Loucy (cell line): ENCODE measurements around the gene TCEANC.

Experiments used
- H2AFZ ChIP-seq: fragments of 200-600 bp; sonication (generic); 2 replicates; pipeline ENCODE4 v1.6.0; 2016; ENCODE audit warnings: antibody characterized with exemption, mild to moderate bottlenecking, low read length, moderate library complexity
- H3F3A ChIP-seq: fragments of 200-600 bp; 2 replicates; pipeline ENCODE4 v1.6.0; 2016; ENCODE audit warnings: antibody characterized with exemption, low read depth, mild to moderate bottlenecking
- H3K27me3 ChIP-seq: fragments of 200-600 bp; sonication (generic); 2 replicates; pipeline ENCODE4 v1.6.1; 2014; ENCODE audit warnings: low read length, mild to moderate bottlenecking; ENCODE audit not compliant: insufficient read depth, poor library complexity, severe bottlenecking
- H3K36me3 ChIP-seq: fragments of 200-600 bp; sonication (generic); 2 replicates; pipeline ENCODE4 v1.6.1; 2016; ENCODE audit warnings: low read length; ENCODE audit not compliant: insufficient read depth
- H3K4me1 ChIP-seq: fragments of 200-600 bp; sonication (generic); 2 replicates; pipeline ENCODE4 v1.5.1; 2014; ENCODE audit warnings: low read length, mild to moderate bottlenecking; ENCODE audit not compliant: insufficient read depth, poor library complexity, severe bottlenecking
- H3K4me2 ChIP-seq: fragments of 200-600 bp; sonication (generic); 2 replicates; pipeline ENCODE4 v1.6.0; 2014; ENCODE audit warnings: antibody characterized with exemption, low read length, low read depth, mild to moderate bottlenecking; ENCODE audit not compliant: poor library complexity, severe bottlenecking
- H3K4me3 ChIP-seq: fragments of 200-600 bp; sonication (generic); 2 replicates; pipeline ENCODE4 v1.5.1; 2014; ENCODE audit warnings: low read length, mild to moderate bottlenecking, mixed read lengths; ENCODE audit not compliant: poor library complexity, severe bottlenecking
- H3K79me2 ChIP-seq: fragments of 200-600 bp; sonication (generic); 2 replicates; pipeline ENCODE4 v1.6.1; 2014; ENCODE audit warnings: low read length; ENCODE audit not compliant: insufficient read depth
- H3K9ac ChIP-seq: fragments of 200-600 bp; sonication (generic); 2 replicates; pipeline ENCODE4 v1.6.0; 2014; ENCODE audit warnings: mild to moderate bottlenecking, low read depth, low read length, moderate library complexity; ENCODE audit not compliant: poor library complexity, severe bottlenecking
- H3K9me2 ChIP-seq: fragments of 200-600 bp; sonication (generic); replicated peaks from 2 replicates; pipeline ENCODE4 v1.6.1; 2016; ENCODE audit warnings: low read depth, low read length, mixed read lengths
- H3K9me3 ChIP-seq: fragments of 200-600 bp; sonication (generic); 2 replicates; pipeline ENCODE4 v1.6.1; 2014; ENCODE audit warnings: mild to moderate bottlenecking, antibody characterized with exemption, low read length, low read depth; ENCODE audit not compliant: insufficient read depth
- H4K20me1 ChIP-seq: fragments of 200-600 bp; sonication (generic); 2 replicates; pipeline ENCODE4 v1.6.0; 2014; ENCODE audit warnings: antibody characterized with exemption, low read length, mild to moderate bottlenecking; ENCODE audit not compliant: insufficient read depth, poor library complexity, severe bottlenecking
- CTCF ChIP-seq: fragments of 200-600 bp; sonication (generic); conservative IDR thresholded peaks from 2 replicates; pipeline ENCODE4 v1.5.1; 2014; ENCODE audit warnings: mild to moderate bottlenecking, antibody characterized with exemption, low read length
- EZH2phosphoT487 ChIP-seq: fragments of 200-600 bp; IDR thresholded peaks from 2 replicates; pipeline ENCODE4 v1.6.1; 2018; ENCODE audit warnings: antibody characterized with exemption, mild to moderate bottlenecking, moderate library complexity, borderline replicate concordance

Gene TCEANC

GRCh38 chrX:13652850-13653693 lies at the start of gene TCEANC:
TSS of gene TCEANC (plus strand) at chrX:13653141. CDS start at chrX:13662509, 9,368 bp downstream.
- H3K9ac ChIP-seq: peak within 1 kb of the TSS; percentile 92
- H3K79me2 ChIP-seq: peaks cover 11% of the 10 kb centered on the region
- peak within 1 kb of the TSS; percentile 60 for H2AFZ ChIP-seq
- H3K9me3 ChIP-seq: no peaks in the 10 kb centered on the region
- no peaks in the 10 kb centered on the region for H4K20me1 ChIP-seq
- H3K27me3 ChIP-seq: no peaks in the 10 kb centered on the region
- peak within 1 kb of the TSS; percentile 86 for H3K4me2 ChIP-seq
- H3F3A ChIP-seq: peaks cover 5% of the 10 kb centered on the region; the same call in 1 of the 2 replicates
- H3K4me1 ChIP-seq: peaks cover 18% of the 10 kb centered on the region
- H3K9me2 ChIP-seq: no peaks in the 10 kb centered on the region
- peak within 1 kb of the TSS; percentile 79 for H3K4me3 ChIP-seq
- TF ChIP-seq CTCF (no peak), EZH2phosphoT487 (no peak)
- H3K36me3 ChIP-seq: no peaks in the 10 kb centered on the region

GRCh38 chrX:13605611-13606010 lies 47.3 kb upstream of the TCEANC start:
- Histone ChIP-seq H3K79me2 (no peaks in the 10 kb centered on the region), H3K4me2 (no peak overlapping the region), H3K9ac (no peak overlapping the region), H4K20me1 (no peaks in the 10 kb centered on the region), H3K9me2 (no peaks in the 10 kb centered on the region), H3K9me3 (no peaks in the 10 kb centered on the region), H3K4me1 (no peaks in the 10 kb centered on the region), H3F3A (no peaks in the 10 kb centered on the region), H3K27me3 (no peaks in the 10 kb centered on the region), H3K36me3 (no peaks in the 10 kb centered on the region), H2AFZ (no peak overlapping the region), H3K4me3 (no peak overlapping the region)
- TF ChIP-seq CTCF: no peak
- no peak for TF ChIP-seq EZH2phosphoT487

DNA sequence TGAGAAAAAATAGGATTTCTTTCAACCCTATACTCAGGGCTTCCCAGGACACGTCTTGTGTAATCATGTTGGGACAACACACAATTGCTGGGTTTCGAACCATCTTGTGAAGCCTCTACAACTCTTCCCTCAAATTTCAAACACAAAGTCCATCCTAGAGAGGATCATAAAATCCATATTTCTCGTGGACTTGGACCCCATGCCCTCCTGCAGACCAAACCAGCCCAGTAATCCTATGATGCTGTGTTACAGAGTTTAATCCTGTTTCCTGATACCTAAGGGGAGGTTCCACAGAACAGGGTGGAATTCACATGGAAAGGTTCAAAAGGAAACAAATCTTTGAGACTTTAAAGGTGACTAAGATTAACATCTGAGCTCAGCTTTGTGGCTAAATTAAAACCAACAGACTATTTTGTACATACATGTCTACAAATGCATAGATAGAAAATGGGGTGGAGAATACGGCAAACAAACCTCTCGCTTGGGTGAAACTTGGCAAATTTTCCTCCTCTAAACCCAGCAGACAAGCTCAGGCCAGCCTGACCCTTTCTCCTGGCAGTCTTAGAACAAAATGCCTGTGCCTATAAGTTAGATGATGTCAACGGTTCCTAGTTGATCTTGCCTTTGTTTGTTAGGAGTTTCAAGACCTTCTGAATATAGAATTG lies 45.5 kb upstream of the TCEANC start:
- Histone ChIP-seq H3K9ac (no peak overlapping the region), H3K4me3 (no peak overlapping the region), H3K4me2 (no peak overlapping the region), H4K20me1 (no peaks in the 10 kb centered on the region), H3F3A (no peaks in the 10 kb centered on the region), H2AFZ (no peak overlapping the region), H3K27me3 (no peaks in the 10 kb centered on the region), H3K79me2 (no peaks in the 10 kb centered on the region), H3K9me2 (no peaks in the 10 kb centered on the region), H3K36me3 (no peaks in the 10 kb centered on the region), H3K4me1 (no peaks in the 10 kb centered on the region), H3K9me3 (no peaks in the 10 kb centered on the region)
- TF ChIP-seq CTCF (no peak), EZH2phosphoT487 (no peak)
